MCF 10A (cell line): ENCODE measurements around the gene TLCD3B. TPM values are rescaled to one million over a fixed set of nuclear protein-coding genes. Genes with fewer than 3 reads are reported as not detected.

Source experiments
- BruUV-seq: library from RNA; stranded (reverse); fragments of 400-500 nt; replicated peaks from 2 replicates; lab custom pipeline; 2021; lab: Mats Ljungman, UMichigan
- CTCF ChIA-PET: fragments of 300-600 bp; sonication (Branson Sonifier 250); formaldehyde crosslinking; extraction: SDS; loops from one replicate; lab custom pipeline; 2021; ENCODE audit warnings: antibody characterized with exemption, inconsistent platforms; lab: Yijun Ruan, JAX
- POLR2A ChIA-PET: fragments of 300-600, 350-650 bp; sonication (Branson Sonifier 250); formaldehyde crosslinking; extraction: SDS; loops from one replicate; lab custom pipeline; 2020; ENCODE audit warnings: antibody characterized with exemption, inconsistent platforms; lab: Yijun Ruan, JAX
- DNase-seq: peaks from one replicate; pipeline ENCODE4 v3.0.0-alpha.2; 2018; ENCODE audit not compliant: unreplicated experiment
- H3K27ac Mint-ChIP-seq: one replicate; pipeline ENCODE4 v1.8.0; 2022; ENCODE audit warnings: mild to moderate bottlenecking, low read depth, mixed read lengths; ENCODE audit not compliant: unreplicated experiment
- H3K27me3 Mint-ChIP-seq: one replicate; pipeline ENCODE4 v1.8.0; 2022; ENCODE audit warnings: mixed read lengths; ENCODE audit not compliant: insufficient read depth, unreplicated experiment
- H3K36me3 Mint-ChIP-seq: one replicate; pipeline ENCODE4 v1.8.0; 2022; ENCODE audit warnings: mild to moderate bottlenecking, moderate library complexity, mixed read lengths; ENCODE audit not compliant: insufficient read depth, unreplicated experiment
- H3K4me1 Mint-ChIP-seq: one replicate; pipeline ENCODE4 v1.8.0; 2022; ENCODE audit warnings: mixed read lengths; ENCODE audit not compliant: insufficient read depth, unreplicated experiment
- H3K4me3 Mint-ChIP-seq: one replicate; pipeline ENCODE4 v1.8.0; 2022; ENCODE audit warnings: mild to moderate bottlenecking, moderate library complexity, mixed read lengths; ENCODE audit not compliant: unreplicated experiment
- H3K9me3 Mint-ChIP-seq: one replicate; pipeline ENCODE4 v1.8.0; 2022; ENCODE audit warnings: mixed read lengths; ENCODE audit not compliant: unreplicated experiment
- intact Hi-C: fragments of 100-400 bp; cut with micrococcal nuclease; formaldehyde crosslinking; loops from 2 replicates; pipeline ENCODE4 v1.14.1; 2022
- total RNA-seq: library from RNA; stranded (reverse); gene quantifications from 2 replicates; pipeline ENCODE4 v1.2.3, GENCODE V29; 2022
- TF ChIP-seq, protein P1 (sequence below): fragments of 200-600 bp; IDR thresholded peaks from one replicate; pipeline ENCODE4 v1.8.0; 2022; ENCODE audit warnings: antibody characterized with exemption, mild to moderate bottlenecking; ENCODE audit not compliant: unreplicated experiment

TLCD3B gene
- total RNA-seq, 1 experiment from 2014 or later: 0.21 TPM

GRCh38 chr16:29984764-29985147, 46.3 kb downstream of the TLCD3B start:
- Mint-ChIP-seq H3K27me3 (no peaks in the 10 kb centered on the region), H3K9me3 (no peaks in the 10 kb centered on the region), H3K36me3 (peaks cover 69% of the 10 kb centered on the region), H3K27ac (no peak overlapping the region), H3K4me1 (no peaks in the 10 kb centered on the region), H3K4me3 (no peak overlapping the region)
- TF ChIP-seq, protein P1, sequence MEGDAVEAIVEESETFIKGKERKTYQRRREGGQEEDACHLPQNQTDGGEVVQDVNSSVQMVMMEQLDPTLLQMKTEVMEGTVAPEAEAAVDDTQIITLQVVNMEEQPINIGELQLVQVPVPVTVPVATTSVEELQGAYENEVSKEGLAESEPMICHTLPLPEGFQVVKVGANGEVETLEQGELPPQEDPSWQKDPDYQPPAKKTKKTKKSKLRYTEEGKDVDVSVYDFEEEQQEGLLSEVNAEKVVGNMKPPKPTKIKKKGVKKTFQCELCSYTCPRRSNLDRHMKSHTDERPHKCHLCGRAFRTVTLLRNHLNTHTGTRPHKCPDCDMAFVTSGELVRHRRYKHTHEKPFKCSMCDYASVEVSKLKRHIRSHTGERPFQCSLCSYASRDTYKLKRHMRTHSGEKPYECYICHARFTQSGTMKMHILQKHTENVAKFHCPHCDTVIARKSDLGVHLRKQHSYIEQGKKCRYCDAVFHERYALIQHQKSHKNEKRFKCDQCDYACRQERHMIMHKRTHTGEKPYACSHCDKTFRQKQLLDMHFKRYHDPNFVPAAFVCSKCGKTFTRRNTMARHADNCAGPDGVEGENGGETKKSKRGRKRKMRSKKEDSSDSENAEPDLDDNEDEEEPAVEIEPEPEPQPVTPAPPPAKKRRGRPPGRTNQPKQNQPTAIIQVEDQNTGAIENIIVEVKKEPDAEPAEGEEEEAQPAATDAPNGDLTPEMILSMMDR: no peak
- DNase-seq: no peak
- intact Hi-C loops: no loop called here
- BruUV-seq: no TSS peak
- ChIA-PET CTCF (no interaction called here), POLR2A (interaction anchor here (0.7 to 3.3 kb wide), 2 partner anchors 9 to 10 kb away, joined by 3 to 20 read pairs; partner anchors contain the start of gene TAOK2)

DNA sequence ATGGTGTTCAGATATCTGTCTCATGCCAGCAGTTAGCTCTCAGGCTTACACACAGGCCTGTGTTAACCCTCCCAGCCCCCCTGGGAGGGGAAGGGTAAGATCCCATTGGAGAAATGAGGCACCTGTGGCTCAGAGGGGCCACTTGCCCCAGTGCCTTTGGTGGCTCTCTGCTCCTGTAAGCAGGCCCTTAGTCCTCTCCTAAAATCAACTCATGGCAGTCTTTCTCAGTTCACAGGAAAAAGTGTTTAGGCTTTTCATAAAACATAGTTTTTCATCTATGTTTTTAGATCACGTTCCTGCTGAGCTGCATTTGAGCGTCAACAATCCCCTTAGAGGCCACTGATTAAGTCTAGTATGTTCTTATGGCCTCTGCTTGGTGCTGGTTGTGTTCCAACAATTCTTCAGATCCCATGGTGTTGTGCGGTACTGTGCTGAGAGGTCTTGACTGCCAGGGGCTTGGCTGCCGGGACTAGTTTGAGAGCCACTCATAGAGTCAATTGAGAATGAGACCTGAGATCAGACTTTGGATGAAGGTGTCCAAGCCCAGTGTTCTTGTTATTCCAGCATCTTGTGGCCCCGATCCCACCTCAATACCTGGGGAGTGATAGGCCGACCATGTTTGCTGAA, 46.8 kb downstream of the TLCD3B start:
- Mint-ChIP-seq H3K27me3 (no peaks in the 10 kb centered on the region), H3K27ac (no peak overlapping the region), H3K9me3 (no peaks in the 10 kb centered on the region), H3K36me3 (peaks cover 71% of the 10 kb centered on the region), H3K4me3 (no peak overlapping the region), H3K4me1 (no peaks in the 10 kb centered on the region)
- TF ChIP-seq, protein P1: no peak
- intact Hi-C loops: no loop called here
- no TSS peak for BruUV-seq
- CTCF ChIA-PET: interaction anchor here (0.6 kb wide), 1 partner anchor 9 kb away, joined by 4 read pairs; no protein-coding TSS in a partner anchor
- DNase-seq: no peak
- POLR2A ChIA-PET: interaction anchor here (0.7 to 3.3 kb wide), 3 partner anchors 9 to 23 kb away, joined by 3 to 20 read pairs (median 4); partner anchors contain the start of gene TAOK2

DNA sequence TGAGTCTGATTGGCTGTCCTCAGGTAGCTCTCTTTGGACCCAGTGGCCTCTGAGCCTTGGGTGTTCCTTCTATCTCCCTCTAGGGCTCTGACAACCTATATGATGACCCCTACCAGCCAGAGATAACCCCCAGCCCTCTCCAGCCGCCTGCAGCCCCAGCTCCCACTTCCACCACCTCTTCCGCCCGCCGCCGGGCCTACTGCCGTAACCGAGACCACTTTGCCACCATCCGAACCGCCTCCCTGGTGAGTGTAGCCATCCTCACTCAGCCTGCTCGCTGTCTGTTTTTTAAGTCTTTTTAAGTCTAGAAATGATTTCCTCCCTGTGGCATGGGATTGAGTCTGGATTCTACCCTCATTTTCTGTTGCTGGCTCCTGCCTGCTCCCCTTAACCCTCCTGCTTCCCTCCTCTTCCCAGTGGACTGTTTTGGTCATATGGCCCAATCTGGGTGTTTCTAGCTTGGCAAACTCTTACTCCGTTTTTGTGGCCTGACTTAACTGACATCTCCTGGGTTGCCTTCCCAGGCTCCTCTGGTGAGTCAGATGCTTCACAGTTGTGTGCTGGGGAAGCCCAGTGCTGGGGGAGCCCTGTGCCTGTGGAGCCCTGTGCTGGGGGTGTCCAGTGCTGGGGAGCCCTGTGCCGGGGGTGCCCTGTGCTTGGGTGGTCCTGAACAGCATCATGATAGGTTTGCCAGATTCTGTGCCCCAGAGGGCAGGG, 47.5 kb downstream of the TLCD3B start:
- H3K36me3 Mint-ChIP-seq: peaks cover 72% of the 10 kb centered on the region

More for the DNA sequence above, 47.5 kb downstream of the TLCD3B start:
- Mint-ChIP-seq H3K27me3 (no peaks in the 10 kb centered on the region), H3K4me1 (no peaks in the 10 kb centered on the region), H3K9me3 (no peaks in the 10 kb centered on the region), H3K4me3 (no peak overlapping the region), H3K27ac (no peak overlapping the region)
- CTCF ChIA-PET: interaction anchor here (0.5 to 0.6 kb wide), 2 partner anchors 8 to 81 kb away, joined by 3 to 4 read pairs; no protein-coding TSS in a partner anchor
- no peak for DNase-seq
- intact Hi-C loops: no loop called here
- TF ChIP-seq, protein P1: no peak
- POLR2A ChIA-PET: interaction anchor here (1.0 to 3.3 kb wide), 2 partner anchors 9 to 23 kb away, joined by 4 to 20 read pairs; partner anchors contain the start of gene TAOK2
- BruUV-seq: no TSS peak
